ENCODE results near the gene SYT17.
"Not testable (repeated sequence)": the region's sequence is repeated elsewhere in the genome, so short reads cannot be mapped to it uniquely, and the experiment has no call there.

SYT17 gene

DNA sequence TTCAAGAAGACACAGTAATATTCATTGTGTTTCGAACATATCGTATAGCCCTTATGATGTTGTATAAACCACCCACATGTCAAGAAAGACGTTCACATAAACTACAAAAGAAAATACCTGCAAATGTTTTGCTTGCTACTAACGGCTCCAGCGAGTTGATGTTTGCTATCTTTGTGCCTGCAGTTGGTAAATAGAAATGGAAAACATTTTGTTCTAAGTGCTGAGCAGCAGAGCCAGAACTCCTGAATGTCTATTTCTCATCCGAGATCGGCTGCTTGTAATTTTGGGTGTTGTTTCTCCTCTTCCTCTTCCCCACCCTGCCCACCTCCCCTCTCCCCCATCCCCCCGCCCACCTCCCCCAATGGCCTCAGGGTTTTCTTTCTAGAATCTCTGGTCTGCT, 5.0 kb downstream of the SYT17 start:
- no peak for DNase-seq
- TF ChIP-seq POLR2A (IDR thresholded peaks at IDR 0.05; ENCODE audit: low read length) (no peak), GATA1 (IDR thresholded peaks at IDR 0.05; ENCODE audit: low read depth, low read length) (no peak)

GRCh38 chr16:19173649-19174383, 5.8 kb downstream of the SYT17 start:
- no peak for DNase-seq
- no peak for TF ChIP-seq GATA1 (IDR thresholded peaks at IDR 0.05; ENCODE audit: low read depth, low read length)
- no peak for TF ChIP-seq POLR2A (IDR thresholded peaks at IDR 0.05; ENCODE audit: low read length)

- DNase-seq = no peak
- TF ChIP-seq POLR2A (IDR thresholded peaks at IDR 0.05; ENCODE audit: low read length) (no peak), GATA1 (IDR thresholded peaks at IDR 0.05; ENCODE audit: low read depth, low read length) (no peak)
Measured at GRCh38 chr16:19174478-19174877, 6.4 kb downstream of the SYT17 start.

- no peak for TF ChIP-seq GATA1 (IDR thresholded peaks at IDR 0.05; ENCODE audit: low read depth, low read length)
- TF ChIP-seq POLR2A (IDR thresholded peaks at IDR 0.05; ENCODE audit: low read length) = no peak
- DNase-seq = no peak
Measured at GRCh38 chr16:19175492-19176262, 7.6 kb downstream of the SYT17 start.

DNA sequence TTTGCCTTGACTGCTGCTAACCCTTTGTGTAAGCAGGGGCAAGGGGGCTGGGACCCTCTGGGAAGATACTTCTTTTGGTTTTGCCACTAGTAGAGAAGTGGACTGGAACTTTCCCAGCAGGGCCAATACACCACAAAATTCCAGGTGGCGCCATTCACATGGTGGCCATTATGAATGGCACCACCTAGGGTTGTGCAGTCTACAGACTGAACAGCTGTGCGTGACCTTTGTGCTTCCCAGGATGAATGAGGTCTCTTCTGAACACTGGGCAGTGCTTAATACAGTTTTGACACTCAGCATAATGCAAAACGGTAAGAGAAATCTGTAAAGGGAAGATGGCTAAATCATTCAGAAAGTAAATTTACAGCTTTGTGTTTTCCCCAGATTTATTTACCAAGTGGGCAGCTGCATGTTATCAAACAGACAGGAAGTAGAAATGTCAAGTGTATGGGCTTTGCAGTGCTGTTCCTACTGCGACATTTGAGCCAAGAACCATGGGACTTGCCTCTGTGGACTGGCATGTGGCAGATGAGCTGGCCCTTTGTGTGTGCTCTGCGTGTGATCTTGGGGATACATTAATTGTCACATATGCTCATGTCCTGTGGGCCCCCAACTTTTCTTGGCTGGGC, 9.2 kb downstream of the SYT17 start:
- no peak for TF ChIP-seq POLR2A (IDR thresholded peaks at IDR 0.05; ENCODE audit: low read length)
- TF ChIP-seq GATA1 (IDR thresholded peaks at IDR 0.05; ENCODE audit: low read depth, low read length) = no peak
- no peak for DNase-seq

DNA sequence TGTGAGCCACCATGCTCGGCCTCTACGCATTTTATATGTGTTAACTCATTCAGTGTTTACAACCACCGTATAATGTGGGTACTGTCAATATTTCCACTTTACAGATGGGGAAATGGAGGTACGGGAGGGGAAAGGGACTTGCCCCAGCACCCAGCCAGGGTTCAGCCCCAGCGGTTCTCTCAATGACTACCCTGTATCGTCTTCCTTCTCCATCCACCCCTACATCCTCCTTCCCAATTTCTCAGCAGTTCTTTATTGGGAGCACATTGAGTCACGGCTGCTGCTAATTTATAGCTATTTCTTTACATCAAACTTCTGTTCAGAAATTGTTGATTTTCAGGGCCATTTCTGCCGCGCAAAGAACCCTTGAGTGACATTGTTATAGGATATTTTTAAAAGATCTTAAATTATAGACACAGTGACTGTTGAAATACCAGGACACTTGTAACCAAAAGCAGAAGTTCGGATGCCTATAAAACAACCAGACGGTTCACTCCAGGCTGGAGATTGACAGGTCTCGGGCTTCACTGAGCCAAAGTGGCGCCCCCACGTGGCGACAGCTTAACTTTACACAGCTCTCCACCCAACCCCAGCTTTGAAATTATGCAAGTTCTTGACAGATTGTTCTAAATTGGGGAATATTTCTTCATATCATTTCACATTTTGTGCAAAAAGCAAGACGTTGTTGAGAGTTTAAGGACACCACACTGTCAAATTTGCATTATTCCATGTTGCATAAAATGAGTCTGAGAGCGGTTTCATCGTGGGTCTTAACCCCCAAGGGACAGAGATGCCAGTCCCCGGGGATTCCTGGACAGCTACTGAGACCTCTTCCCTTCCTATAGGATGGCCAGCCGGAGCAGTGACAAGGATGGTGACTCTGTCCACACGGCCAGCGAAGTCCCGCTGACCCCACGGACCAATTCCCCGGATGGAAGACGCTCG, 11.8 kb downstream of the SYT17 start:
- no peak for TF ChIP-seq GATA1 (IDR thresholded peaks at IDR 0.05; ENCODE audit: low read depth, low read length)
- no peak for TF ChIP-seq POLR2A (IDR thresholded peaks at IDR 0.05; ENCODE audit: low read length)
- DNase-seq = peak; percentile 62 to 74

DNA sequence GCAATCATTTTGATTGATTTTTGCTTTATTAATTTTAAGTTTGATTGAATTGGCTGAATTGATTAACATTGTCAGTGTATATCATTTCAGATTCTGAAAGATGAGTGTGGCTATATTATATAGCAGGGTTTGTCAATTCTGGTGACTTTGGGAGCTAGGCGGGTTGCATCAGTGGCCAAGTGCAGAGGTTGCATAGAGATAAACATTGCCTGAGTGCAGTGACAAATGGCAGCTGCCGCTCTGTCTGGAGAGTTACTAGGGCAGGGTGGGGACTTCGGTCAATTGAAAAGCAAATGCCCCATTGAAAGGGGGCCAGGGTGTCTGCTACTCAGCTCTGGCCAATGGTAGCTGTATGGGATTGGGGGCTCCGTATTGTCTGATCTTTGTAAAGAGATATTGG, 12.7 kb downstream of the SYT17 start:
- TF ChIP-seq GATA1 (IDR thresholded peaks at IDR 0.05; ENCODE audit: low read depth, low read length) = no peak
- no peak for TF ChIP-seq POLR2A (IDR thresholded peaks at IDR 0.05; ENCODE audit: low read length)
- DNase-seq = no peak

- no peak for TF ChIP-seq POLR2A (IDR thresholded peaks at IDR 0.05; ENCODE audit: low read length)
- no peak for TF ChIP-seq GATA1 (IDR thresholded peaks at IDR 0.05; ENCODE audit: low read depth, low read length)
- DNase-seq = no peak
Measured at GRCh38 chr16:19182481-19182880, 14.4 kb downstream of the SYT17 start.

DNA sequence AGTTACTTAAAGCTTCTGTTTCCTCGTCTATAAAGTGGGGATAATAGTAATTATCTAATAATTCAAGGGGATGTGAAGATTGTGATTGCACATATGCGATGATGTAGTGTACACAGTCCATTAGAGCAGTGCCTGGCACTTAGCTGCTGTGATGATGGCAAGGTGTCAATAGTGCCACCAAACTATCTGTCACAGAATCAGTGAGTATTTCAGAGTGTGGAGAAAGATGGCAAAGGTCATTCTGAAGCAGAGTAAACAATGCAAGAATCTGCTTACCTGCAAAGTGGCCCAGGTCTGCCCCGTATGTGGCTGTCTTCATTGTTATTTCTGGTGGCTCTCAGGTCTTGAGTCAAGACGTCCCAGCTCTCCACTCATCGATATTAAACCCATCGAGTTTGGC, 15.1 kb downstream of the SYT17 start:
- TF ChIP-seq POLR2A (IDR thresholded peaks at IDR 0.05; ENCODE audit: low read length) = no peak
- no peak for TF ChIP-seq GATA1 (IDR thresholded peaks at IDR 0.05; ENCODE audit: low read depth, low read length)
- DNase-seq = no peak

DNA sequence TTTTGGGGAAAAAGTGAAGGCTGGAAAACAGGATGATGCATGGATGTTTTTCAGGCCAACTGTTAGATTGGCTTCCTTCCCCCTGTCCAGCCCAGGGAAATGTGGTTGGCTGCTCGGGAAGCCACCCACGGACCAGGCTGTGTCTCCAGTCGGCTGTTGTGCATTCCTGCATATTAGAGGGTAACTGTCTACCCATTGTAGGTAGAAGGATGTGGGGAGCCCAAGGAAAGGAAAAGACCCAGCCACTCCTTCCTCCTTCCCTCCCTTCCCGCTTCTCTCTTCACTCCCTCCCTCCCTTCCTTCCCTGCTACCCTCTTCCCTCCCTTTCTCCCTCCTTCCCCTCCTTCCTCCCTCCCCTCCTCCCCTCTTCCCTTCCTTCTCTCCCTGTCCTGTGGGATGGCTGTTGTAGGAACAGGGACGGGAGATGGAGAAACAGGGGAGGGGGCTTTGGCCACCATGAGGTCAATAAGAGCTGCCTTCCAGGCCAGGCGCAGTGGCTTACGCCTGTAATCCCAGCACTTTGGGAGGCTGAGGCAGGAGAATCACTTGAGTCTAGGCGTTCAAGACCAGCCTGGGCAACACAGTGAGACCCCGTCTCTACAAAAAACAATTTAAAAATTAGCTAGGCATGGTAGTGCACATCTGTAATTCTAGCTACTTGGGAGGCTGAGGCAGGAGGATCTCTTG, 16.9 kb downstream of the SYT17 start:
- DNase-seq = no peak

GRCh38 chr16:19185510-19185851, 17.4 kb downstream of the SYT17 start:
- TF ChIP-seq POLR2A (IDR thresholded peaks at IDR 0.05; ENCODE audit: low read length) (no peak), GATA1 (IDR thresholded peaks at IDR 0.05; ENCODE audit: low read depth, low read length) (no peak)
- no peak for DNase-seq

More for the DNA sequence above, 16.9 kb downstream of the SYT17 start:
- TF ChIP-seq GATA1 (IDR thresholded peaks at IDR 0.05; ENCODE audit: low read depth, low read length) = no peak
- no peak for TF ChIP-seq POLR2A (IDR thresholded peaks at IDR 0.05; ENCODE audit: low read length)

- DNase-seq = no peak
- TF ChIP-seq POLR2A (IDR thresholded peaks at IDR 0.05; ENCODE audit: low read length) = no peak
- no peak for TF ChIP-seq GATA1 (IDR thresholded peaks at IDR 0.05; ENCODE audit: low read depth, low read length)
Measured at GRCh38 chr16:19186408-19186807, 18.4 kb downstream of the SYT17 start.

DNA sequence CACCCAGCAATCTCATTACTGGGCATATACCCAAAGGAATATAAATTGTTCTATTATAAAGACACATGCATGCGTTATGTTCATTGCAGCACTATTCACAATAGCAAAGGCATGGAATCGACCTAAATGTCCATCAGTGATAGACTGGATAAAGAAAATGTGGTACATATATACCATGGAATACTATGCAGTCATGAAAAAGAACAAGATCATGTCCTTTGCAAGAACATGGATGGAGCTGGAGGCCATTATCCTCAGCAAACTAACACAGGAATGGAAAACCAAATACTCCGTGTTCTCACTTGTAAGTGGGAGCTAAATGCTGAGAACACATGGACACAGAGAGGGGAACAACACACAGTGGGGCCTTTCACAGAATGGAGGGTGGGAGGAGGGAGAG, 19.9 kb downstream of the SYT17 start:
- DNase-seq = not testable (repeated sequence)

Data from erythroblast (primary cell).